NOMO-1 treated with DMSO at 0.1 percent for 48 hours (cell line): ENCODE results near the gene PTPN9.
"Not testable (repeated sequence)": the region's sequence is repeated elsewhere in the genome, so short reads cannot be mapped to it uniquely, and the experiment has no call there.

Experiments
- DNase-seq: peaks from one replicate; lab custom pipeline; 2025; ENCODE audit not compliant: unreplicated experiment; lab: John Stamatoyannopoulos, UW

The PTPN9 gene

GRCh38 chr15:75583701-75584100 is 4.6 kb upstream of the PTPN9 start:
- no peak for DNase-seq

- not testable (repeated sequence) for DNase-seq
Observed at GRCh38 chr15:75582943-75583342, 3.8 kb upstream of the PTPN9 start.

- peak; percentile 36 for DNase-seq
Observed at GRCh38 chr15:75578173-75578947, 755 bp downstream of the PTPN9 start.

- DNase-seq = peak; percentile 41
Observed at GRCh38 chr15:75577401-75578172, 1.5 kb downstream of the PTPN9 start.

- DNase-seq = no peak
Observed at GRCh38 chr15:75573648-75574384, 5.3 kb downstream of the PTPN9 start.

- no peak for DNase-seq
Observed at GRCh38 chr15:75570126-75570845, 8.8 kb downstream of the PTPN9 start.

GRCh38 chr15:75565062-75565970 is 13.8 kb downstream of the PTPN9 start:
- no peak for DNase-seq

- DNase-seq = no peak
Observed at GRCh38 chr15:75561888-75562287, 17.2 kb downstream of the PTPN9 start.

GRCh38 chr15:75559360-75559759 is 19.8 kb downstream of the PTPN9 start:
- not testable (repeated sequence) for DNase-seq

- DNase-seq = not testable (repeated sequence)
Observed at GRCh38 chr15:75558955-75559354, 20.2 kb downstream of the PTPN9 start.

GRCh38 chr15:75554717-75555116 is 24.4 kb downstream of the PTPN9 start:
- no peak for DNase-seq

- DNase-seq = no peak
Observed at GRCh38 chr15:75553659-75554058, 25.5 kb downstream of the PTPN9 start.

- DNase-seq = peak; percentile 74
Observed at GRCh38 chr15:75551091-75551490, 28.0 kb downstream of the PTPN9 start.

GRCh38 chr15:75545064-75545463 is 34.1 kb downstream of the PTPN9 start:
- no peak for DNase-seq

GRCh38 chr15:75544359-75544758 is 34.8 kb downstream of the PTPN9 start:
- no peak for DNase-seq

GRCh38 chr15:75542949-75543545 is 36.1 kb downstream of the PTPN9 start:
- DNase-seq = not testable (repeated sequence)

- no peak for DNase-seq
Observed at GRCh38 chr15:75542386-75542797, 36.7 kb downstream of the PTPN9 start.

GRCh38 chr15:75538376-75538775 is 40.7 kb downstream of the PTPN9 start:
- DNase-seq = no peak

- no peak for DNase-seq
Observed at GRCh38 chr15:75533945-75534344, 45.2 kb downstream of the PTPN9 start.
